ENCODE results near the gene BANK1.

The BANK1 gene

DNA sequence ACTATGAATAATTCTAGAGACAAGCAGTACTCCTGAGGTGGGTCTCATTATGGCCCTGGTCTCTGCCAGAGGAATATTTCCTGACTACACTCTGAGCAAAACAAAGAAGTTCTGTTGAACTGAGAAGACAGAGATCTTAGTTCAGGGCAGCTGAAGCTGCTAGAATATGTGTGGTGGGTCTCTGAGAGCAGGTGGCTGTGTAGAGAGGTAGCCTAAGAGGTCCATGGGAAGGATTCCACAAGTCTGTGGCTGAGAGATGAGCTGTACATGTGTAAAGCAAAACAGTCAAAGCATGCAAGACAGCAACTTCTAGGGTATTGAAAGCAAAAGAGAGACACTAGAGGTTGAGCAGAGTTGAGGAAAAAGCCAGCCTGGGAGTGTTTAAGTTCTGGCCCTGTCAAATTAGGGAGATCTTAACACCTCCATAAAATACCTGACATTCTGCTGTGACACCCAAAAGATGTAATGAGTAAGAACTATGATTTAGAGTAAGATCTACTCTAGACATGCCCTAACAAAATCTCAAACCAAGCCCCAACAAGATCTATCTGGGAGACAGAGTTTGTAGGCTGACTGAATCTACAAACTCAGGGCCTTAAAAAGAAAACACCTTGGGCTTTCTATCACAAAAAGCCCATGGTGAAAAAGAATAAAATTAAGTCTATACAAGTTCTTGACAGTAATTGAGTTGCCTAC is 274.4 kb downstream of the BANK1 start:
- Mint-ChIP-seq H3K27me3 (ENCODE audit: low read depth) (no peaks in the 10 kb centered on the region), H3K4me3 (no peak overlapping the region), H3K36me3 (ENCODE audit: low read depth) (no peaks in the 10 kb centered on the region), H3K9me3 (no peaks in the 10 kb centered on the region), H3K4me1 (no peaks in the 10 kb centered on the region), H3K27ac (no peak overlapping the region)
- TF ChIP-seq, protein P1, sequence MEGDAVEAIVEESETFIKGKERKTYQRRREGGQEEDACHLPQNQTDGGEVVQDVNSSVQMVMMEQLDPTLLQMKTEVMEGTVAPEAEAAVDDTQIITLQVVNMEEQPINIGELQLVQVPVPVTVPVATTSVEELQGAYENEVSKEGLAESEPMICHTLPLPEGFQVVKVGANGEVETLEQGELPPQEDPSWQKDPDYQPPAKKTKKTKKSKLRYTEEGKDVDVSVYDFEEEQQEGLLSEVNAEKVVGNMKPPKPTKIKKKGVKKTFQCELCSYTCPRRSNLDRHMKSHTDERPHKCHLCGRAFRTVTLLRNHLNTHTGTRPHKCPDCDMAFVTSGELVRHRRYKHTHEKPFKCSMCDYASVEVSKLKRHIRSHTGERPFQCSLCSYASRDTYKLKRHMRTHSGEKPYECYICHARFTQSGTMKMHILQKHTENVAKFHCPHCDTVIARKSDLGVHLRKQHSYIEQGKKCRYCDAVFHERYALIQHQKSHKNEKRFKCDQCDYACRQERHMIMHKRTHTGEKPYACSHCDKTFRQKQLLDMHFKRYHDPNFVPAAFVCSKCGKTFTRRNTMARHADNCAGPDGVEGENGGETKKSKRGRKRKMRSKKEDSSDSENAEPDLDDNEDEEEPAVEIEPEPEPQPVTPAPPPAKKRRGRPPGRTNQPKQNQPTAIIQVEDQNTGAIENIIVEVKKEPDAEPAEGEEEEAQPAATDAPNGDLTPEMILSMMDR (IDR thresholded peaks at IDR 0.05; ENCODE audit: unreplicated experiment in 3 of 3): no peak

DNA sequence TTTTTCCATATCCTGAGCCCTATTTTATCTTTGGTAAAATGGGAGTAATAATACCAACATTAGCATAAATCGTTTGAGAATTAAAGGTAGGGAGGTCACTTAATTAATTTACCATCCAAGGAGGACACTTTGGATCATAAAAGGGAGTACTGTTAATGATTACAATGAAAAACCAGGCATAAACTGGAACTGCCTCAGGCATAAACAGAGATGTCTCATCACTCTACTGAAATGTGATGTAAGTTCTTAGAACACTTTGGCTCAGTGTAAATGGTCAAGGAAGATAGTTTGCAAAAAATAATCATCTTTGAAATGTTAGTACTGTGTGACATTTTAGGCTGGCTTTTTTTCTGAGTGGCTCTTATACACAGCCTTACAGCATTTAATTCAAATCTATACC is 286.1 kb downstream of the BANK1 start:
- no peaks in the 10 kb centered on the region for H3K27me3 Mint-ChIP-seq (ENCODE audit: low read depth)
- TF ChIP-seq, protein P1 (IDR thresholded peaks at IDR 0.05; ENCODE audit: unreplicated experiment in 3 of 3): no peak
- H3K9me3 Mint-ChIP-seq: no peaks in the 10 kb centered on the region
- no peaks in the 10 kb centered on the region for H3K36me3 Mint-ChIP-seq (ENCODE audit: low read depth)
- H3K27ac Mint-ChIP-seq: no peak overlapping the region
- no peaks in the 10 kb centered on the region for H3K4me1 Mint-ChIP-seq
- no peak overlapping the region for H3K4me3 Mint-ChIP-seq

DNA sequence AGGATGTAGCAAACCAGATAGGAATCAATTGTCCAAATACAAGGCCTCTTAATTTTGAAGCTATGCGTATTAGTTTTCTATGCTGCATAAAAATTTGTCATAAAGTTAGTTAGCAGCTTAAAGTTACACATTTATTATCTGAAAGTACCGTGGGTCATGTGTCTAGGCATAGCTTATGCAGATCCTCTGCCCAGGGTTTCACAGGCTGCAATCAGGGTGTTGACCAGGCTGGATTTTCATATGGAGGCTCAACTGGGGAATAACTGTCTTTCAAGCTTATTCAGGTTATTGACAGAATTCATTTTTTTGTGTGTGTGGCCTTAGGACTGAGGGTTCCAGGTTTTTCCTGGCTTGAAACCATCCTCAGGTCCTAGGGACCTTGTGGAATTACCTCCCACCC is 289.7 kb downstream of the BANK1 start:
- TF ChIP-seq, protein P1 (IDR thresholded peaks at IDR 0.05; ENCODE audit: unreplicated experiment in 3 of 3): no peak
- no peak overlapping the region for H3K4me3 Mint-ChIP-seq

DNA sequence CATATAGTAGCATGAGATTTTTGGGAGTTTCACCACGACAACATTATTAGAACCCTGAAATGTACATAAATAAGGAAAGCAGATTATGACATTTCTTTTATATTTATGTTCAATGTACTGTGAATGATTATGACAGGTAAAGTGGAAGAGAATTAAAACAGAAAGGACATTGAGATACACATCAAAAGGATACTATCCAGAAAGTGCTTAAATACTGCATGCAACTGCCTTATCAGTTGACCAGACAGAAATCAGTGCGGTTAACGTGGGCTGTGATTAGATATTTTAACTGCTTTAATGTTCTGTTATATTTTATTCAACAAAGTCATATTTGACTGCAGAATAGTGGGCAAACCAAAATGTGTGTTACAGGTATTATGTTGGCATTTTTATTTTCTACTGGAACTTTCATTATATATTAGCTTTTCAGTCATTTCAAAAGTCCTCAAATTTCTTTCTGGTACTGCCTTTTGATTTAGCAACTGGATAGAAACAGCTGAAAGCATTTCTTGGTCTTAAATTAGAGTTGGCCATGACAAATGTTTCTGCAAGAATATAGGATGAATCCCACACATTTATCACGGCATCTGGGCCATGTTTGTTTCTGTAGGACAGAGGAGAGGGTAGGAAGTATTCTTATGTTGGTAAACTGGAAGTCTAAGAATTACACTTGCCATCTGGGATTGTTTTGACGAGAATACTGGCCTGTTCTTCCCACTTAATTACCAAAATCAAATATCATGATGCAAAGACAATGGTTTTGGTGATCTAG is 299.5 kb downstream of the BANK1 start:
- H3K27me3 Mint-ChIP-seq (ENCODE audit: low read depth): no peaks in the 10 kb centered on the region
- no peaks in the 10 kb centered on the region for H3K36me3 Mint-ChIP-seq (ENCODE audit: low read depth)
- H3K4me1 Mint-ChIP-seq: peaks cover 18% of the 10 kb centered on the region
- peaks cover 3% of the 10 kb centered on the region for H3K9me3 Mint-ChIP-seq
- TF ChIP-seq, protein P1 (IDR thresholded peaks at IDR 0.05; ENCODE audit: unreplicated experiment in 3 of 3): no peak
- H3K27ac Mint-ChIP-seq: peak overlapping the region in 1 of 3 experiments; percentile 18
- H3K4me3 Mint-ChIP-seq: no peak overlapping the region

More for the DNA sequence above, 289.7 kb downstream of the BANK1 start:
- Mint-ChIP-seq H3K27me3 (ENCODE audit: low read depth) (no peaks in the 10 kb centered on the region), H3K4me1 (no peaks in the 10 kb centered on the region), H3K9me3 (no peaks in the 10 kb centered on the region), H3K36me3 (ENCODE audit: low read depth) (no peaks in the 10 kb centered on the region), H3K27ac (no peak overlapping the region)

DNA sequence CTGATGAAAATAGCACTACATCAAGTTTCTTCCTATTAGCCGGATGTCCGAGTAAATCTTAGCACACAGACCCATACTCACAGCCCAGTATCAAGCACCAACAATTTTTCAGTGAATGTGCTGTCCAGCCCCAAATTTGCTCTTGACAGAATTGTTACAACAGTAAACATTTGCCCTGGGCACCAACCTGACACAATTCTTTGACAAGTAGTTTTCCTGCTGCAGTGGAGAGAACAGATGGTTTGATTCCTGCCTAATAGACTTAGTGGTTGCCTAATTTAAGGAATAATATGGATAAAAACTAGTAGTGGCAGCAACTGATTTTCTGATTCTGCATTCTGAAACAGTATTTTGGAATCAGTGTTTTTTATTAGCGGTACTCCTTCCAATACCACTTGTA is 301.1 kb downstream of the BANK1 start:
- Mint-ChIP-seq H3K27me3 (ENCODE audit: low read depth) (no peaks in the 10 kb centered on the region), H3K27ac (no peak overlapping the region), H3K4me1 (peaks cover 18% of the 10 kb centered on the region), H3K9me3 (peaks cover 3% of the 10 kb centered on the region), H3K4me3 (no peak overlapping the region), H3K36me3 (ENCODE audit: low read depth) (no peaks in the 10 kb centered on the region)
- TF ChIP-seq, protein P1 (IDR thresholded peaks at IDR 0.05; ENCODE audit: unreplicated experiment in 3 of 3): no peak

Data from nephron (organoid).